Hematopoietic multipotent progenitor cell treated with erythropoietin and hydrocortisone succinate and interleukin-3 and kit ligand, for 6 days (in vitro differentiated cells): ENCODE data around the gene SF1.
A peak's percentile ranks its signal among the peaks of the same experiment; 100 is the strongest.

Source experiments
- DNase-seq: peaks from one replicate; pipeline ENCODE4 v3.0.0-alpha.2; 2015

Gene SF1

DNA sequence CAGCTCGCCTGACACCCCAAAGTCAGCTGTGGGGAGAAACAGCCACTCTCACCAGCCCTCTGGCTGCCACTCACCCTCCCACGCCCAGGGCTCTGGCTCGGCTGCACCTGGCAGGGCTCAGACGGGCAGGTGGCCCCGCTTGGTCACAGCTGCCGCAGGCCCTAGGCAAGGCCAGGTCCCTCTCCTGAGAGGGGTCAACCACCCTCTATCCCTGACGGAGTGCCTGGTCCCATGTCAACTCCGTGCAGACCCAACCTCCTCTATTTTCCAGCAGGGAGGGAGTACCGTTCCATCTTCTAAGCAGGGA lies 22.8 kb upstream of the SF1 start:
- DNase-seq, result no peak

DNA sequence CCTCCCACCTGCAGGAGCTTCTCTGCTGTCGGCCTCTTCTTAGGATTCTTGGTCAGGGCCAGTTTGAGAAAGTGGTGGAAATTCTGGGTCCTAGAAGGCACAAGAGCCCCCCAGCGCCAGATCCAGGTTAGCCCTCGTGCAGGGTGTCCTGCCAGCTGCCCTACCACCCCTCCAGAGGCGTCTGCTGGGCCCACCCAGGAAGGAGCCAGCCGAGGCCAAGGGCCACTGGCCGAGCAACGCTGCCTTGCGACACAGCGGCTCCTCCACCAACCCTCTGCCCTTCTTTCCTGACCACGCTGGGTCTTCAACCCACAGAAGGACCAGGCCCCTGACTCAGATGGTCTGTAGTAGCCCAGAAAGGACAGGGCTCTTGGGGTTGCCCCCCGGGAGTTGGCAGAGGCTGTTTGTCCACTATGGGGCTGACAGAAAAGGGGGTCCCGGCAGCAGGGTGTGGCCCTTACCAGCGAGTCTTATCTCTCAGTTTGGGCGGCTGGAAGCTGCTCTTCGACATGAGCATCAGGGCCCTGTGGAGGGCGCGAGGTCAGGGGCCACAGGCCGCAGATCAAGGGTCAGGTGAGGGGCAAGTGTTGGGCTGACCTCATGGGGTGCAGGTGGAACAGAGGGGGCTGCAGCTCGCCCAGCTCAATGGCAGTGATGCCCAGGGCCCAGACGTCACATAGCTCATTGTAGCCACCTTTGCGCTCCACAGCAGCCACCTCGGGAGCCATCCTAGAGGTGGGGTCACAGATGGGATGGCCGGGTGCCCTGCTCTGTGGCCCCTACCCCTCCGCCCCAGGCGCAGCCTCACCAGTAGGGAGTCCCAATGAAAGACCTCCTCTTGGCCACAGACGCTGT lies 22.2 kb upstream of the SF1 start:
- DNase-seq, result no peak

DNA sequence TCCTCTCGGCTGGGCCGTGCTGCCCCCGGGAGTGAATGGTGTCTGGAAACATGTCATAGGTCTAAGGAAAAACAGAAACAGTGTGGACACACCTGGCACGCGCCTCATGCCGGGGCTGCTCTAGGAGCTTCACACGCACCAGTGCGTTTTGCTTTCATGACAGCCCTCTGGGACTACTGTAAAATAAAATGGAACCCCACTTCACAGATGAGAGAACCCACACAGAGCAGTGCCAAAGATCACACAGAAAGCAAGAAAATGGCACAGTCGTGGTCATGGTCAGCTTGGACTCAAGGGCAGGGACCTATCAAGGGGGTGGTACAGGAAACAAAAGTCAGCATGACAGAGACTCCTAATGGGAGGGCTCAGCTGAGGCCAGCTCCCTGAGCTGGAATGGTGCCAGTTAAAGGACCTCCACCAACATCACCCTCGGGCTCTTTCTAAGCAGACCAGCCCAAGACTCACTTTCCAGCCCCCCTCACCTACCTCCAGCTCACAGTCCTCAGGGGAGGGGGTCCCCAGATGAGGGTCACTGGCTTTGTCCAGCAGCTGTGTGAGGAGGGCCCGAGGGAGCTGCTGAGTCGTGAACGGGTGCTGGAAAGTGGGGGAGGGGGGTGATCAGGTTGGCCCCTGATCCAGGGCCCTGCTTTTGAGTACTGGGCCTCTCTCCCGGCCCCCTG lies 21.4 kb upstream of the SF1 start:
- DNase-seq, result no peak

DNA sequence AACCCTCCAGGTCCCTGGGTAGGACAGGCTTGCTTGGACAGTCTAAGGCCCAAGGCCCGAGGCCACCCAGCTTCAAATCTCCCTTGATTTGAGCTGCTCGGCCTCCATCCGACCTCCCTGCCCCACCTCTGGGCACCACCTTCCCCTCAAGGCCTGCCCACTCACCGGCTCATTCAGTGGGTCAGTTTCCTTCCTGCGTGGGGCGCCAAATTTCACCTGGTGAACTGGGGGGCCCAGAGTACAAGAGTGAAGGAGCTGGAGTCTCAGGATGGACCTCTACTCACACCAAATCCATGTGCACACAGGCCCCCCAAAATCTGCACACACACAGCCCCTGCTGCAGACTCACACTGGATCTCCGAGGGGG lies 20.9 kb upstream of the SF1 start:
- DNase-seq, result no peak

DNA sequence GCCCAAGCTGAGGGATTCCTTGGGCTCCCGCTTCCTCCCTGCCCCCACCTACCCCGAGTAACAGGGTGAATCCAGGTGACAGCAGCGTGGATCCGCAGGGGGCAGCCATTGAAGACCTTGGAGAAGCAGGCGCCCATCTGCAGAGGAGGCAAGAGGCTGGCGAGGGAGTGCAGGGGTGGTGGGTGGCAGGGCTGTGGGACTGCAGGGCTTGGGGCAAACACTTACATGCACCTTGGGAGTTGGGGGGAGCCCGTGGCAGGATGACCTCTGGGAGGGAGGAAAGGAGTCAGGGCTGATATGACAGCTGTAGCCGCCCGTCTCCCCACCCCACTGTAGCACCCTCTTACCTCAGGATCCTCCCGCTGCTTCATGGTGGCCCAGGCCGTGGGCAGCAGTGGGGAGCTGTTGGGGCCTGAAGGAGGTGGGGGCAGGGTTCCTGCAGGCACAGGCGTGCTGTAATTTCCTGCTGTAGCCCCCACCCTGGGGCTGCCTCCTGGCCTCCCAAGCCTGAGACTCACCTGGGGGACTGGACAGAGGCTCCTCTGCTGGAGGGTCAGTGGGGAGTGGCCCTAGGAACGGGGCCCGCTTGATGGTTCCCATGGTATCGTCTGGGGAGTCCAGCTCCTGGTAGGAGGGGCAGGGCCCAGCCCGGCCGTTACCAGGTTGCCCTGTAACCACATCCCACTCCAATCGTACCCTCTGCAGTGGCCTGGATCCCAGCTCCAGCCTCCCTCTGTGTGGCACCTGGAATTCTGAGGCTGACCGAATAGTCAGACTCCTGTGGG lies 18.6 kb upstream of the SF1 start:
- no peak for DNase-seq

DNA sequence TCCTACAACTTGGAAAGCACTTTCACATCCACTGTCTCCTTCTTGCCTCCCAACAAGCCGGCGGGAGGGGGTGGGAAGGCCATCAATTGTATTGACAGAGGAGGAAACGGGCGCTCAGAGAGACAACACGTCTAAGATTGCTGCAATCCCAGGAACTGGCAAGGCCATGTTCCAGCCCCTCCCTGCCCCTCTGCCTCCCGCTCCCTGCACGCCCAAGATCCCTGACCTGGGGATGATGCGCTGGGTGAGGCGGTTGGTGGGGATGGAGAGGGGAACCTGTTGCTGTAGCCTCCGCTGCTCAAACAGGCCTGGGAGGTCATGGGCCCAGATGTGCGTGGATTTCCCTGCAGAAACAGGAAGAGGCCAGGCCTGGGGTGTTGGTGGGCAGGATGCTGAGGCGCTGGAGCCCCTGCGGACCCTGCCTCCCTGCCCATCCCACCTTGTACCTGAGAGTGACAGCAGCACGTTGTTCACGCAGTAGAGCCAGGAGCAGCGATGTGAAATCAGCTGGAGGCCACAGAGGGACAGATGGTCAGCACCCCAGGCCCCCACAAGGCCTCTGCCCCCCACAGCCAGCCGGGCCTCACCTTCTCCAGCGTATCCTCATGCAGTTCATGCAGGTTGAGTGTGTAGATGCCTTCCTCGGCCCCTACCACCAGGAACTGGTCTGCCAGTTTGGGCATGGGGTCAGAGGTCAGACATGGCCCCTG lies 17.9 kb upstream of the SF1 start:
- no peak for DNase-seq

DNA sequence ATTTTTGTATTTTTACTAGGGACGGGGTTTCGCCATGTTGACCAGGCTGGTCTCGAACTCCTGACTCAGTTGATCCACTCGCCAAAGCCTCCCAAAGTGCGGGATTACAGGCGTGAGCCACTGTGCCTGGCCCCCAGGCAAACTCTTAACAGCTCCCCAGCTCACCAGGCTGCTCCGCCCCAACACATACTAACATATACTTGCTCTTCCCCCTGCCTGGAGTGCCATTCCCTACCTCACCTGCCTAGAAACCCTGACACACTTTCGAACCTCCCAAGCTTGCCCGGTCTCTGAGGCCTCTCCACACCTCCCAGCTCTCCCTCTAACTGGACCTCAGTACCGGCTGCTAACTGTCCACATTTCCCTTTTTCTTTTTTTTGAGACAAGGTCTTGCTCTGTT lies 16.2 kb upstream of the SF1 start:
- DNase-seq, result no peak

DNA sequence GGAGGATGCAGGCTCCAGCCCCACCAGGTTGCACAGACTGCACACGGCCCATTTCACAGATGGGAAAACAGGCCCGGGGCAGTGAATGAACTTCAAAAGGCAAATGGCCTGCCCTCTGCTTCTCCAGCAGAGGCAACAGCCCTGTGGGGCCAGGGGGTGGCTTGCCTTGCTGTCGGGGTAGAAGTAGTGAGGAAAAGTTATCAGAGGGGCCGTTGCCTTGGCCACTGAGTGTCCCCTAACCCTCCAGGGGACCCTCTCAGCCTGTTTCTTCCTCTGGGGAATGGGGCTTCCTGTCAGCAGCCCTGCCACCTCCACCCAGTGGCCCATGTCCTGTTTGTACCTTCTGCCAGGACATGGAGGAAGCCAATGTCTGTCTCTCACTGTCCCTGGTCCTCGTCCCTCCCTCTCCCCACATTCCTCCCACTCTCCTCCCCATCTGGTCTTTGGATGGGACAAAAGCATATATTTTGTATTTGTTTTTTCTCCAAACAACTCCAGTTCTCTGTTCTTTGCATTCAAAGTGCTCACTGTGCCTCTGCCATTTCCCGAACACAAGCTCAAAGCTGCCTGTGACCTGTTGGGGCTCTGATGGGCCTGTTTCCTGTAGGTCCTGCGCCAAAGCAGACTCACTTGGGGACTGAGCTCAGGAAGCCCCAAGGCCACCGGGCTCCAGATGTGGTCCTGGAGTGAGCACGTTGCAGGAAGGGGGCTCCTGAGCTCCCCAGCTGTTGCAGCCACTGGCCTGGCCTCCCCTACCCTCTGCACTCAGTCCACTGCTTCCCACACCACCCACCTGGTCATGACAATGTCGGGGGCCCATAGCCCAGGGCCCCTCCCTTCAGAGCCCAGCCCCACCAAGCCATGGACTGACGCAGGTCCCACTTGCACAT lies 15.2 kb upstream of the SF1 start:
- DNase-seq, result no peak

DNA sequence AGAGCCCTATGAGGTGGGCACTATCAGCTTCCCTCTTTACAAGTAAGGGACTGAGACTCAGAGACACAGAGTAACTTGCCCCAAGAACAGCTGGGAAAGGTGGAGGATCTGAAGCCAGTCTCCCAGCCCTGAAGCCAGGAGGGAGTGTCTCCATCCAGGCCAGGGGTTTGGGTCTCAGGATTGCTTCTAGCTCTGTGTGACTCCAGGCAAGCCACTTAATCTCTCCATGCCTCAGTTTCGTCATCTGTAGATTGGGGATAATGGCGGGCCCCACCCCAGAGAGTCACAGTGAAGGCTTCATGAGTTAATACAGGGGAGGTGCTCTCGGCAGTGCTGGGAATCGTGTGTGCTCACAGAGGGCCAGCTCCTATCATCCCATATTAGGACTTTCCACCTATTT lies 14.1 kb upstream of the SF1 start:
- DNase-seq, result no peak

DNA sequence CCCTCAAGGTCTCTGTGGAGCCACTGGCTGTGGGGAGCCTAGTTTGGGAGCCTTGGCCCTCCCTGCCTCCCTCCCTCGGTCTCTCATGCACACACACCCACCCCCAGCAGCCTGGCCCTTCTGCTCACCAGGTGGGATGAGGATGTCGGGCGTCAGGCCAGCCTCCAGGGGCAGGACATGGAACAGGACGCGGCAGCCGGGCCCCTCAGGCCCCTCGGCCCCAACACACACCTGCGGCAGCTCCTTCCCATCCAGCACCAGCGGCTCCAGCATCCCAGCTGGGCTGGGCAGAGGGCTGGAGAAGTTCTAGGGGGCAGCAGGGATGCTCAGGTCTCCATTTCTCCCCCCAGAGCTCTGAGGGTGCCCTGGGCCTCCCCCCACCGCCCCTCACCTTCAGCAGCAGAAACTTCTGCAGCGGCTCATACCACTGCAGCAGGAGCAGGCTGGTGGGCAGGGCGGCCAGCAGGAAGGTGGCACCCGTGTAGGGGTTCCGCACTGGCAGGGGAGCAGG lies 13.5 kb upstream of the SF1 start:
- DNase-seq, result no peak

DNA sequence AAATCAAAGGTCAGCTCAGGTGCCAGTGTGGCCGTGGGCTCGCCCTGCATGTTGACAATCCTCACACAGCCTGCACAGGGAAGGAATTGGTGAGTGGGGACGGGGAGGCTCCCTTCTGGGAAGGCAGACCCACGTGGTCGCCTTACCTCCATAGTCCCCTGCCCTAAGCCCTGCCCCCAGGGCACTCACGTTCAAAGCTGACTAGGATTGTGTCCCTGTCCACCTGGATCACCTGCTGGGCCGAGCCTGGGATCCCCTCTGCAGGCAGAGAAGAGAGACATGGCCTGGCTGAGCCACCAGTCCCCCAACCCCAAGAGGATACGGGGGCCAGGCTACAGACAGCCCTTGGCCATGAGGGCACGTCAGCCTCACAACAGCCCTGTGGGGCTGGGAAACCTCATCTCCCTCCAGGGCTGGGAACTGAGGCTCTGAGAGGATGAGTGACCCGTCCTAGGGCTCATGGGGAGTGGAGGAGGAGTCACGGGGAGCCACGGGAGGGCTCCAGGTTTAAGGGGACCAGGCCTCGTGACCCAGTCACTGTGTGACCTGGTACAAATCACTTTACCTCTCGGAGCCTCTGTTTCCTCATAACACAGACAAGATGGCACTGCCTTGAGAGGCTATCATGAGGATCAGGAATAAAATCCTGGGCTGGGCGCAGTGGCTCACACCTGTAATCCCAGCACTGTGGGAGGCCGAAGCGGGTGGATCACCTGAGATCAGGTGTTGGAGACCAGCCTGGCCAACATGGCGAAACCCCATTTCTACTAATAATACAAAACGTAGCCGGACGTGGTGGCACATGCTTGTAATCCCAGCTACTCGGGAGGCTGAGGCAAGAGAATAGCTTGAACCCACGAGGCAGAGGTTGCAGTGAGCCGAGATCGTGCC lies 12.1 kb upstream of the SF1 start:
- no peak for DNase-seq

DNA sequence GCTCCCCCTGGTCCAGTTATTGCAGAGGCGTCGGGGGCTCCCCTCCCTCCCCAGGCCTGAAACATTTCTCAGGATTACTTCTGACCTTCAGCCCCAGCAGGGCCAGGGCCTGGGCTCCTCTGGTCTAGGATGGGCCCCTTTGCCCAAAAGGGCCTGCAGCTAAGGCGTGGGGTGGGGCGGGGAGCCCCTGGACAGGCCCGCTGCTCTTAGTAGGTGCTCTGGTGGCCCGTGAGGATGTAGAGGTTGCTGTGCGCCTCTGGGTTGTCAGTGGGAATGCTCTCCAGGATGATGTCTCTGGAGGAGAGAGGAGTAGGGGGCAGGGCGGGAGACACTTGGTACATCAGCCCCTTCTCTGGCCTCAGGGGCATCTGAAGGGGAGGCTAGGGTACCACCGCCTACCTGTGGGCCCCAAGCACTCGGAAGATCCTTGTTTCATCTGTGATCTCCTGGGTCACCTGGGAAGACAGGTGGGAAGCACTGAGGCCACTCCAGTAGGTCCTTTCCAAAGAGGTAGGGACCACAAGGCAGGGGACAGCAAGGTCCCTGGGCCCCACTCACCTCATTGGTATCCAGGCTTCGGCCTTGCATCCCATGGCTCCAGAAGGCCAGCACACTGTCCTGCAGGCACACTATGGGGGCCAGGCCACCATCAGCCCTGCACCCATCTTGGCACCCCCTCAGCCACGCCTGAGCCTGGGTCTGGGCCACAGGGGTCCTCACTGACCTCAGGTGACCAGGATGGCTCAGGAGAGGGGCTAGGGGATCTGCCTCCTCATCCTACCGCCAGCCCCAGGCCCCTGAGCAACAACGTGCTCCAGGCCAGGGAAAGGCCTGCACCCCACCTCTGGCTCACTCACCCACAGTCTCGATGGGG lies 11.2 kb upstream of the SF1 start:
- no peak for DNase-seq

DNA sequence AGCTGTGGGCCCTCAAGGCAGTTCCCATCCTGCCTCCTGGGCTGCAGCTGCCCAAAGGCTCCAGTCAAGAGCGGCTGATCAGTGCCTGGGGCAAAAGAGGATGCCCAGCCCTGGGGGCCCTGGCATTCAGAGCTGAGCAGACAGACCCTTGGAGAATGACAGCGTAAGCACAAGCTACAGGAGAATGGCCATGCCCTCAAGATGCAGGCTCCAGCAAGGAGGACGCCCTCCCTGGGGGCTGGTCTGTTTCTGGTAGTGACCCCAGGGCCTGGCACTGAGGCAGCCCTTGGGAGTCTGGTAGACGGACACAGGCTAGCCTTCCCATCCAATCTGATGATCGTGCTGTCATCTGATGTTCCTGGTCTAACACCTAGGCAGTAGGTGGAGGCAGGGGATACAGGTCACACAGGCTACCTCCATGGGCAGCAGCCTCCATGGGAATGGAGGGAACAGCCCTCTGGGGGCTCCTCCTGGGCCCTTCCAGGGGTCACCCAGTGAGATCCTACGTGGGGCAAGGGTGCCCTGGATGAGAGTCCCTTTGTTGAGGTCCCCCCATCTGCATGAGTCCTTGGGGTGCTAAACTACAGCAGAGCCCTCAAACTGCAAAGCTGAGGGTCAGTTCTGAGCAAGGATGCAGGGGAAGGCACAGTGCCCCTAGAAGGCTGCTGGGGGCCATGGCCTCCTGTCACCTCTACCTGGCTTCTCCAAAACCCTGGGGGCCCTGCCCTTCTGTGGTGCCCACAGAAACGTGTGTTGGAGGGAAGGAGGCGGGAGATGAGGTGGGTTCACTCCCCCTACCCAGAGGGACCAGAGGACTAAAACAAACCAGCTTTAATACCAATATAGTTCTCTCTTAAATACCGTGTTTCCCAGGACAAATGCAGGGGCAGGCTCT lies 10.2 kb upstream of the SF1 start:
- DNase-seq, result no peak

DNA sequence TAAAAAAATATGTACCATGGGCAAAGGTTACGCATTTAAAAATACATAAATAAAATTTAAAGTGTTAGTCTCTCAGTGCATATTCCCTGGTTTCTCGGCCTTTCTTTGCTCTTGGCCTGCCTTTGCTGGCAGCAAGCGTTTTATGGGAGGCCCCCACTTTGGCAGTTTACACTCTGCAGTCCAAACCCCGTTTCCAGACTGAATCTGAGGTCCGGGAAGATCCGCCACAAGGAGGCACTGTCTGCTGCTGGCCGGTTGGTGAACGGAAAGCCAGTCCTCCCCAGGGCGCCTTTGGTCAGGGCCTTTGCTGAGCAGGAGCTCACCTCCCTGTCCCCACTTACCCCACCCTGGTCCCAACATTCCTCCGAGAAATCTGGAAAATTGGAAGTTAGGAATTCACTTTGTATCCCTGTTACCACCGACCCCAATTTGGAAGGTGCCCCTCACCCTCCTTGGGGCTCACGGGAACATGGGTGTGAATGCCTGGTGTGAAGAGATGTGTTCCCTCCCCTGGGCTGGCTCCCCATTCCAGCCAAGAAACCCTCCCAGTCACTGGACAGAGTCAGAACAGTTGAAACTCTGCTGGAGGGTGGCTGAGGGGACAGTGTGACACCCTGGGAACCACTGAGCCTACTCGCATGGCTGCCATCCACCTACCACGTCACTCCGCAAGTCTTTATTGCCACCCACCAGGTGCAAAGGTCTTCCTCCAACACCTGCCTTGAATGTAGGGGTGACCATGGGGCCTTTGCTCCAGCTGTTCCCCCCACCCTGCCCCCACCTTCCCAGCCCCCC lies 9.4 kb upstream of the SF1 start:
- peak; percentile 84 for DNase-seq

DNA sequence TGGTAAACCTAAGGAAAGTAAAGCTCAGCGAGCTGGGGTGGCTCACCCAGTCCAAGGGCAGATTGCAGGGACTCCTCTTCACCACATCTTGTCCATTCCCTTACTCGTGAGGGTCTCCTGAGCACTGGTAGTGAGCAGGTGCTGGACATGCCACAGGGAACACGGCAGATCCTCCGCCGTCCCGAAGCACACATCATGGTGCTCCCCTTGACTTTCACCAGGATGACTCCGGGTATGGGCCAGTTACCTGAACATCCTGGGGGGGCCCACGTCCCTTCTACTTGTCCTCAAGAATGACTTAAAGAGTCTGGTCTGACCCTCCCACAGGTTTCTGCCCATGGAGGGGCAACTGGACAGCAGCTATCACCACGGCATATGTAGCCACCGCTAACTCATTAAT lies 8.0 kb upstream of the SF1 start:
- DNase-seq, result no peak

DNA sequence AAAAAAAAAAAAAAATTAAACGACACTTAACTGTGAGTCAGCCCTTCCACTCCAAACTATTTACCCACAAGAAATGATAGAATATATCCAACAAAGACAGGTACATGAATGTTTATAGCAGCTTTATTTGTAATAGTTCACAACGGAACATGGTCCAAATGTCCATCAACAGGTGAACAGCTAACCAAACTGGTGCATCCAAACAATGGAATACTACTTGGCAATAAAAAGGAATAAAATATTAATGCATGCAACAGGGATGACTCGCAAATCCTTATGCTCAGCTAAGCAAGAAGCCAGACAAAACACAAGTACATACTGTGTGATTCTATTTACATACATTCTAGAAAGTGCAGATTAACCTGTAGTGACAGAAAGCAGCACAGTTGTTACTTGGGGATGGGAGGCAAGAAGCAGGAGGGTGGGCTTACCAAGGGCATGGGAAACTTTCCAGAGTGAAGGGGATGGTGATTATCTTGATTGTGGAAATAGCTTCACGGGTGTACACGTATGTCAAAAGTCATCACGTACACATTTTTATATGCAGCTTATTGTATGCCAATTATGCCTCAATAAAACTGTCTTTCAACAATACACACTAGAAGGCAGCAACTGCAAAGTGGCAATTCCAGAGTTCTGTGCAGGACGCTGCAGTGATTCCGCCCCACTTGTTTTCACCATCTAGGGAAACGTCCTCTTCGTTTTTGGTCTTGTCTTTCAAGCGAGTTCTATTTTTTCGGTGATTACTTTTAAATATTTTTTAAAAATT lies 6.7 kb upstream of the SF1 start:
- no peak for DNase-seq

DNA sequence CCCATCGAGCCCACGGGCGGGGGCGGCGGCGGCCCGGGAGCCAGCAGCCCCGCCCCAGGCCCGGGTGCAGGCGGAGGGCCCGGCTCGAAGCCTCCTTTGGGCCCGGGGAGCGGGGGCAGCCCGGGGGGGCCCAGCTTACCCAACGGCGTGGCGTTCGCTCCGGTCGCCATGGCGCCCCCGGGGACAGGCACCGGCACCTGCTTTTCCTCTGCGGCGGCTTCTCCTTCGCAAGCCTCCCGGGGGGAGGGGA lies 194 bp downstream of the SF1 start:
- no peak for DNase-seq
